Endothelial cell of umbilical vein (primary cell): Measurements from ENCODE around the gene IL10RA. TPM values are rescaled to one million over a fixed set of nuclear protein-coding genes. Genes with fewer than 3 reads are reported as not detected.

Experiments used
- BruUV-seq: library from RNA; stranded (reverse); fragments of 400-500 nt; replicated peaks from 2 replicates; lab custom pipeline; 2021; lab: Mats Ljungman, UMichigan
- CTCF ChIA-PET: fragments of 300-600, 350-600 bp; sonication (Branson Sonifier 250); formaldehyde crosslinking; loops from one replicate; lab custom pipeline; 2021; ENCODE audit warnings: antibody characterized with exemption, inconsistent platforms; lab: Charles Lee
- POLR2A ChIA-PET: fragments of 300-600, 350-600 bp; sonication (Branson Sonifier 250); formaldehyde crosslinking; loops from one replicate; lab custom pipeline; 2021; ENCODE audit warnings: antibody characterized with exemption, inconsistent platforms; lab: Charles Lee
- DNase-seq: peaks from one replicate; pipeline ENCODE4 v3.0.0-alpha.2; 2011; ENCODE audit warnings: low read depth, low spot score
- FAIRE-seq: peaks from 2 replicates; lab custom pipeline; 2011; peaks lifted over from hg19 to GRCh38; lab: Jason Lieb, UNC
- H2AFZ ChIP-seq: 2 replicates; pipeline ENCODE4 v1.6.0; 2012; ENCODE audit warnings: low read depth, low read length, control low read depth, inconsistent platforms
- H3K27ac ChIP-seq: 2 replicates; pipeline ENCODE4 v1.5.1; 2011; ENCODE audit warnings: low read depth, mild to moderate bottlenecking, control low read depth, low read length, moderate library complexity; ENCODE audit not compliant: insufficient read depth
- H3K27me3 ChIP-seq, 2 experiments: 2 replicates each; pipeline versions ENCODE4 v1.6.0 to v1.6.1; 2011; ENCODE audit warnings: low read length in 2 of 2, mixed read lengths in 1 of 2; ENCODE audit not compliant: control insufficient read depth in 2 of 2, insufficient read depth in 2 of 2
- H3K36me3 ChIP-seq, 2 experiments: 2 replicates in 1 of 2; 3 replicates in 1 of 2; pipeline ENCODE4 v1.5.1; 2011; ENCODE audit warnings: low read length in 2 of 2, mild to moderate bottlenecking in 1 of 2, moderate library complexity in 1 of 2; ENCODE audit not compliant: control insufficient read depth in 2 of 2, insufficient read depth in 2 of 2; ENCODE audit errors: extremely low read depth in 1 of 2
- H3K4me1 ChIP-seq: 3 replicates; pipeline ENCODE4 v1.5.1; 2011; ENCODE audit warnings: mild to moderate bottlenecking, low read length; ENCODE audit not compliant: control insufficient read depth, insufficient read depth; ENCODE audit errors: extremely low read depth
- H3K4me2 ChIP-seq: 2 replicates; pipeline ENCODE4 v1.6.1; 2011; ENCODE audit warnings: low read length, control low read depth, mixed read lengths; ENCODE audit not compliant: insufficient read depth
- H3K4me3 ChIP-seq, 3 experiments: fragments of 200-600 bp in 1 of 3; sonication (generic), shearing (Covaris generic) in 1 of 3; replicated peaks in 1 of 3; 2 replicates each; pipeline ENCODE4 v1.5.1; 2011 to 2016; ENCODE audit warnings: control low read depth in 3 of 3, low read length in 3 of 3, mild to moderate bottlenecking in 2 of 3, inconsistent platforms in 1 of 3, low read depth in 1 of 3, moderate library complexity in 1 of 3; ENCODE audit not compliant: insufficient read depth in 1 of 3
- H3K79me2 ChIP-seq: 2 replicates; pipeline ENCODE4 v1.6.0; 2012; ENCODE audit warnings: low read length, inconsistent platforms; ENCODE audit not compliant: control insufficient read depth, insufficient read depth
- H3K9ac ChIP-seq: replicated peaks from 2 replicates; pipeline ENCODE3; 2011; ENCODE audit warnings: low read length, control low read depth; ENCODE audit not compliant: insufficient read depth; ENCODE audit errors: extremely low read depth
- H3K9me1 ChIP-seq: replicated peaks from 3 replicates; pipeline ENCODE4 v1.6.0; 2011; ENCODE audit warnings: mild to moderate bottlenecking, low read length; ENCODE audit not compliant: control insufficient read depth, insufficient read depth; ENCODE audit errors: extremely low read depth
- H3K9me3 ChIP-seq: replicated peaks from 2 replicates; pipeline ENCODE4 v1.5.1; 2012; ENCODE audit warnings: low read length, inconsistent platforms; ENCODE audit not compliant: control insufficient read depth, insufficient read depth
- H4K20me1 ChIP-seq: replicated peaks from 2 replicates; pipeline ENCODE3; 2011; ENCODE audit warnings: mild to moderate bottlenecking, low read length; ENCODE audit not compliant: control insufficient read depth, insufficient read depth; ENCODE audit errors: extremely low read depth
- CTCF ChIP-seq, 2 donors: IDR thresholded peaks; 1 replicate in 1 of 2; 2 replicates in 1 of 2; pipeline ENCODE4 v1.5.1; 2011; ENCODE audit warnings: low read length in 2 of 2, mild to moderate bottlenecking in 2 of 2, moderate library complexity in 2 of 2, control low read depth in 1 of 2, inconsistent platforms in 1 of 2, low read depth in 1 of 2; ENCODE audit not compliant: insufficient read depth in 1 of 2; ENCODE audit errors: extremely low read depth in 1 of 2
- EZH2 ChIP-seq: IDR thresholded peaks from 2 replicates; pipeline ENCODE4 v1.6.1; 2012; ENCODE audit warnings: borderline replicate concordance, low read depth, mild to moderate bottlenecking, moderate library complexity, low read length, inconsistent platforms; ENCODE audit not compliant: severe bottlenecking
- FOS ChIP-seq: IDR thresholded peaks from 2 replicates; pipeline ENCODE4 v1.6.1; 2011; ENCODE audit warnings: mild to moderate bottlenecking, low read length, moderate library complexity, borderline replicate concordance; ENCODE audit not compliant: insufficient read depth
- GATA2 ChIP-seq: IDR thresholded peaks from 2 replicates; pipeline ENCODE4 v1.7.0; 2011; ENCODE audit warnings: low read depth, mild to moderate bottlenecking, moderate library complexity, mixed read lengths, low read length; ENCODE audit not compliant: insufficient read length, insufficient read depth
- JUN ChIP-seq: IDR thresholded peaks from 2 replicates; pipeline ENCODE4 v1.6.1; 2011; ENCODE audit warnings: borderline replicate concordance, low read depth; ENCODE audit not compliant: insufficient read length, insufficient read depth
- MAX ChIP-seq: IDR thresholded peaks from 2 replicates; pipeline ENCODE4 v1.6.1; 2011; ENCODE audit not compliant: insufficient read depth, insufficient read length
- POLR2A ChIP-seq: IDR thresholded peaks from 2 replicates; pipeline ENCODE4 v1.6.1; 2012; ENCODE audit warnings: low read depth, mild to moderate bottlenecking, control low read depth, low read length
- POLR2AphosphoS5 ChIP-seq: IDR thresholded peaks from 2 replicates; pipeline ENCODE4 v1.6.1; 2012; ENCODE audit warnings: low read depth, mild to moderate bottlenecking, control low read depth, low read length, moderate library complexity; ENCODE audit not compliant: insufficient read depth
- dilution Hi-C: fragments of 300-500 bp; cut with MboI; formaldehyde crosslinking; loops from one replicate; pipeline ENCODE4 v1.15.0; 2019; ENCODE audit warnings: low sequenced_read_pairs; ENCODE audit not compliant: extremely low pct_ligation_motif_present
- intact Hi-C: fragments of 100-400 bp; cut with micrococcal nuclease; formaldehyde crosslinking; loops from one replicate; pipeline ENCODE4 v1.10.0; 2022
- polyA plus RNA-seq, 4 experiments: library from polyadenylated mRNA; depleted of rRNA in 3 of 4; stranded (reverse) in 3 of 4; unstranded in 1 of 4; fragments of >200 nt; gene quantifications; 2 replicates each; pipeline versions ENCODE4 v1.2.1 to v1.2.3, GENCODE V29; 2011 to 2012; ENCODE audit warnings: missing spikeins in 1 of 4
- total RNA-seq: library from RNA; stranded (reverse); gene quantifications from 2 replicates; pipeline ENCODE4 v1.2.3, GENCODE V29; 2021

The IL10RA gene
- total and polyA plus RNA-seq, 2 donors (not counting 3 experiments of a cell fraction or from before 2014, with no cell fraction given) = 0.04 TPM; not detected in 1

GRCh38 chr11:118000067-118000849, 14.1 kb downstream of the IL10RA start:
- no TSS peak for BruUV-seq
- Histone ChIP-seq H3K36me3 (no peaks in the 10 kb centered on the region), H3K4me2 (no peak overlapping the region), H2AFZ (no peak overlapping the region), H3K27ac (no peak overlapping the region), H3K27me3 (no peaks in the 10 kb centered on the region), H3K9me3 (no peaks in the 10 kb centered on the region), H3K9me1 (no peaks in the 10 kb centered on the region), H3K4me3 (no peak overlapping the region), H3K79me2 (no peaks in the 10 kb centered on the region), H3K4me1 (no peaks in the 10 kb centered on the region), H3K9ac (no peak overlapping the region), H4K20me1 (no peaks in the 10 kb centered on the region)
- intact Hi-C loops (loop anchor here (10.0 kb wide), 1 partner anchor 65 kb away; no protein-coding TSS in a partner anchor), dilution Hi-C loops (no loop called here)
- no peak for FAIRE-seq
- POLR2A ChIA-PET = no interaction called here
- TF ChIP-seq POLR2A = no peak
- no peak for TF ChIP-seq CTCF (IDR thresholded peaks at IDR 0.05; ENCODE audit: extremely low read depth in 1 of 2, insufficient read depth in 1 of 2, low read depth in 1 of 2, low read length in 2 of 2)
- TF ChIP-seq JUN = no peak
- no peak for TF ChIP-seq FOS
- no peak for TF ChIP-seq MAX
- no peak for TF ChIP-seq GATA2
- TF ChIP-seq POLR2AphosphoS5 = no peak
- no peak for TF ChIP-seq EZH2
- DNase-seq = no peak
- CTCF ChIA-PET = interaction anchor here (1.7 kb wide), 1 partner anchor 53 kb away, joined by 7 read pairs; no protein-coding TSS in a partner anchor
